H1 (cell line): Measurements from ENCODE around the gene CCDC185. TPM values are rescaled to one million over a fixed set of nuclear protein-coding genes. Genes with fewer than 3 reads are reported as not detected.

ENCODE experiments used
- ATF3 ChIP-seq: IDR thresholded peaks from 2 replicates; pipeline ENCODE4 v1.6.1; 2011; ENCODE audit warnings: low read depth, mild to moderate bottlenecking, low read length; ENCODE audit not compliant: insufficient read depth
- BCL11A ChIP-seq, 2 experiments: IDR thresholded peaks; one replicate each; pipeline ENCODE4 v1.6.1; 2011; ENCODE audit warnings: low read depth in 2 of 2, low read length in 2 of 2, mild to moderate bottlenecking in 2 of 2
- BRCA1 ChIP-seq: IDR thresholded peaks from 2 replicates; pipeline ENCODE4 v1.6.1; 2012; ENCODE audit warnings: low read depth, low read length, improper control_type of control experiment
- CHD7 ChIP-seq: fragments of 300-600 bp; sonication (generic); IDR thresholded peaks from 2 replicates; pipeline ENCODE4 v1.7.1; 2012; ENCODE audit warnings: low read length, moderate library complexity, mild to moderate bottlenecking, inconsistent platforms; ENCODE audit not compliant: insufficient replicate concordance
- SP1 ChIP-seq: IDR thresholded peaks from 2 replicates; pipeline ENCODE4 v1.6.1; 2011; ENCODE audit warnings: low read depth, low read length
- TAF1 ChIP-seq: IDR thresholded peaks from 2 replicates; pipeline ENCODE4 v1.6.1; 2011; ENCODE audit warnings: mild to moderate bottlenecking, low read depth, low read length
- TBP ChIP-seq: IDR thresholded peaks from 2 replicates; pipeline ENCODE4 v1.6.1; 2011; ENCODE audit warnings: low read depth, low read length, improper control_type of control experiment
- polyA plus RNA-seq, 7 experiments: library from polyadenylated mRNA; depleted of rRNA in 3 of 7; stranded (reverse) in 5 of 7; unstranded in 2 of 7; fragments of >200 nt in 5 of 7; fragments of 200-250 nt in 2 of 7; gene quantifications; 1 replicate in 5 of 7; 2 replicates in 1 of 7; 4 replicates in 1 of 7; pipeline versions ENCODE4 v1.2.1 to v1.2.3, GENCODE V29; 2011 to 2013; ENCODE audit warnings: missing spikeins in 2 of 7, mixed read lengths in 2 of 7
- total RNA-seq: library from RNA; stranded (reverse); fragmentation: NEBNext Ultra II Directional; extraction: Animal tissue kit (Norgen Biotek cat#: 25700); gene quantifications from 2 replicates; pipeline ENCODE4 v1.2.1, GENCODE V29; 2021

CCDC185 gene
- total and polyA plus RNA-seq, 2 of the 8 experiments (the other 6 are each of a cell fraction or from before 2014, with no cell fraction given) = not detected

- TF ChIP-seq BCL11A (IDR thresholded peaks at IDR 0.05; ENCODE audit: low read depth in 2 of 2, low read length in 2 of 2) (no peak), SP1 (no peak), BRCA1 (no peak), ATF3 (no peak), TAF1 (no peak), CHD7 (no peak), TBP (no peak)
Observed at GRCh38 chr1:223437151-223437550, 43.9 kb downstream of the CCDC185 start (continued).
